Measurements from ENCODE around the gene RAB31.

The RAB31 gene

DNA sequence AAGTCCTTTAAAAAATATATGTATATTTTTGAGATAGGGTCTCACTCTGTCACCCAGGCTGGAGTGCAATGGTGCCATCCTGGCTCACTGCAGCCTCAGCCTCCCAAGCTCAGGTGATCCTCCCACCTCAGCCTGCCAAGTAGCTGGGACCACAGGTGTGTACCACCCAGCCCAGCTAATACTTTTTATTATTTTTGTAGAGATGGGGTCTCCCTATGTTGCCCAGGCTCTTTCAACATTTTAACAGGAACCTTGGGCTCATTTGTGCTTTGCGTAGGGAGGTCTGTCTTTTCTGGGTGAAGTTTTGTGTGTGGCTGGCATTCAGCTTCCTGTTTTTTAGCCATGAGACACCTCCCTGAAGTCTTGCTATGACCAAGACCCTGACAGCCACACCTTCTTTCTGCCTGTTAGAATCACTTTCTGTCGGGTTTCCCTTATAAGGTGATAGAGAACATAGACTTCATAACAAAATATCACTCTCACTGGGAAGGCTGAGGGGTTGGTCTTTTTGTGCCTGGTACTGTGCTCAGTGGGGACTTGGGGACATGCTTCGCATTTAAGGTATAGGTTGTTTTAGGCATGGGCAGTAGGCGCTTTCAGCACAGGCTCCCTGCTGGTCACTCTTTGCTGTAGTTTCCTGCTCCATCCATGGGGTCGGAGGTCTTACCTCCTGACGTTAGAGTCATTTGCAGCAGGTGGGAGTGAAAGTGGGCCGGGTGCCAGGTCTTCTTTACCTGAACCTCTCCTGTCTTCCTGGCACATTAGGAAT lies 3.4 kb downstream of the RAB31 start:
- in situ Hi-C loops (cut with MboI; ENCODE audit: low sequenced_read_pairs), result no loop called here

DNA sequence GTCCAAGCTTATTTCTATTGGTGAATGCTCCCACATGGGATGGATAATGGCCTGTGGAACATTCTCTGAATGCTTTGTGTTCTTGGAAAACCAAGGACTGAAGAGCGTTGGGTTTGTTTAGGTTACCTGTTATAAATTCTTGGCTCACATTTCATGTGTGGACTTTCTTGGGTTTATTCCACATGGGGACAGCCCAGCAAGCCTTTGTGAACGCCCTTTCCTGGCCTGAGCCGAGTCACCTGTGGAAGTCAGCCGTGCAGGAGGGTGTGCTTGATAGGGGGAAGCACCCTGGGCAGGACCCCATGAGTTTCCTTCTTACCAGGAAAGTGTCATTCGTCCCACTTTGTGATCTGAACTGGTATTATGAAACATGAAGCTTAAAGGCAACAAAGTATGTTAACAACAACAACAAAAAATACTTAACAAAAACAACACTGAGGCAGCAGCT lies 4.1 kb downstream of the RAB31 start:
- in situ Hi-C loops (cut with MboI; ENCODE audit: low sequenced_read_pairs), result no loop called here

DNA sequence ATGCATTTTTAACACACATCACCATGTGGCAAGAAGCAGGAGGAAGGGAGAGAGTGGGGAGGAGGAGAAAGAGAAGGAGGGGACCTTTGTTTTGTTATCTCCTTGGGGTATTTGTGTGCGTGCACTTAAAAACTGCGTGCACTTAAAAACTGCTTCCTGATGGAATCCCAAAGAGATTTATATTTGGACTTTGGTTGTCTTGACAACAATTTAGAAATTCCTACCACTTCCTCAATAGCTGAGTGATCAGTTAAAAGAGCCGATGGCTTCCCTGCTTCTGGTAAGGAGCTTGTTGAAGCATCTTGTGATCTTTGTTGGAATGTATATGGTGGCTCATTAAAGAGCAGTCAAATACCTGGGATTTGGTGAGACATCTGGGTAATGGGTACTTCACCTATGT lies 4.5 kb downstream of the RAB31 start:
- in situ Hi-C loops (cut with MboI; ENCODE audit: low sequenced_read_pairs), result no loop called here

DNA sequence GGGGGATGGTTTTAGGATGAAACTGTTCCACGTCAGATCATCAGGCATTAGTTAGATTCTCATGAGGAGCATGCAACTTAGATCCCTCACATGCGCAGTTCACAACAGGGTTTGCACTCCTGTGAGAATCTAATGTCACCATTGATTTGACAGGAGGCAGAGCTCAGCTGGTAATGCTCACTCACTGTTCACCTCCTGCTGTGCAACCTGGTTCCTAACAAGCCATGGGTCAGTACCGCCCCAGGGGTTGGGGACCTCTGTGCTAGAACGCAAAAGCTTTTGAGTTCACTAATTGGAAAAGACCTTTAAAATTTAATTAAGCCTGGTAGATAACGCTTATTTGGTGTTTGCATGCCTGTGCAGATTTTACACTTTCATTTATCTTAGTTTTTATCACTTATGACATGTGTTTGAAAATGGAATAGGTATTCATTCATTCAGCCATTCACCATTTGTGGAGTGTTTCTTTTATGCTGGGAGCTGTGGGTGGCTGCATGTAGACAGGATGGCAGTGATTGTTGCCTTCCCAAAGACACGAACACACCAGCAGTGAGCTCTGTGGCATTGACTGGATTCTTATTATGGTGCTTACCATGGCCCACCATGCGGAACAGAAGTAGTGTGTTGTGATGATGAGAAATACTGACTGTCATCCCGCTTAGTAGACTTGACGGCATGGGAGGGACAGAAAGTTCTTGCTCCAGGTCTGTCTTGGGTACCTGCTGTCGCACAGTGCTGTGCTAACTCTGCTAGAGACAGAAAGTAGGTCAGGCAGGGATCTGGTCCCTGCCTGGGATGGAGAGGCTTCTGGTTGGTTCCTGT lies 6.4 kb downstream of the RAB31 start:
- in situ Hi-C loops (cut with MboI; ENCODE audit: low sequenced_read_pairs), result no loop called here

DNA sequence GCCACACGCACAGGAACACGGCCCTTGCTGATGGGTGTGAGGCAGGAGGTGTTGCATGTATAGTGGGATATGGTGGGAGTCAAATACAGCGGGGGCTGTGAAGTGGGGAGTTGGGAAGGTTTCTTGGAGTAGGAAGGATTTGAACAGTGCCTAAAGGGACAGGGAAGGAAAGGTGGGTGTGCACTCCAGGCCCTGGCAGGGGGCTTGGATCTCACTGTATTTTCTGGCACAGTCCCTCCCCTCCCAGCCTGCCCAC lies 6.9 kb downstream of the RAB31 start:
- in situ Hi-C loops (cut with MboI; ENCODE audit: low sequenced_read_pairs), result no loop called here

DNA sequence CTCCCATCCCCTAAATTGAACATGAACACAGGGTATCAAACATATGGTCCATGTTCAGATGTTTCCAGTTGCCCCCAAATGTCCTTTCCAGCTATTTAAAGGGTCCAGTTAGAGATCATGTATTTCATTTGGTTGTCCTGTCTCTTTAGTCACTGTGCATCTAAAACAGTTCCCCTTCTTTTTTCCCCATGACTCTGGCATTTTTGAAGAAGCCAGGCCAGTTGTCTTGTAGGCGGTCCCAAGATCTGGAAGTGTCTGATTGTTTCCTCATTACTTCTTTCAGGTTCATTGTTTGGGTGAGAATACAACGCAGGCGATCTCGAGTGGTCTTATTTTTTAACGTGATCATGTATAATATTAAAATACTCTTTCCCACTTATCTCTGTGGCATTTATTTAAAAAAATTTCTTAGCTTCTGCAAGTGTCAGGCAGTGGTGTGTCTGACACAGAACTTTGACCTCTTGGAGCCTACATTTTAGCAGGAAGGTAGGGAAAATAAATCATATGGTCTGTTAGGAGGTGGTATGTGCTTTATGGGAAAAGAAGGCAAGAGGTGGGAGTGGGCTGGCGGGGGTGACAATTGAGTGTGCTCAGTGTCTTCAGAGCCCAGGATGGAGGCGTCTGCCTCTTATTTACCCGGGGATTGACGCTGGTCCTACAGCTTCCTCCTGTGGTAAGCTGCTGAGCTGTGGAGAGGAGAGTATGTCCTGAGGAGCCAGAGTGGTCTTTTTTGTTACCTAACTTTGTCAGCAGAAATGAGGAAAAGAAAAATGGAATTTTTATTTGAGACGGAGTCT lies 8.1 kb downstream of the RAB31 start:
- in situ Hi-C loops (cut with MboI; ENCODE audit: low sequenced_read_pairs), result no loop called here

DNA sequence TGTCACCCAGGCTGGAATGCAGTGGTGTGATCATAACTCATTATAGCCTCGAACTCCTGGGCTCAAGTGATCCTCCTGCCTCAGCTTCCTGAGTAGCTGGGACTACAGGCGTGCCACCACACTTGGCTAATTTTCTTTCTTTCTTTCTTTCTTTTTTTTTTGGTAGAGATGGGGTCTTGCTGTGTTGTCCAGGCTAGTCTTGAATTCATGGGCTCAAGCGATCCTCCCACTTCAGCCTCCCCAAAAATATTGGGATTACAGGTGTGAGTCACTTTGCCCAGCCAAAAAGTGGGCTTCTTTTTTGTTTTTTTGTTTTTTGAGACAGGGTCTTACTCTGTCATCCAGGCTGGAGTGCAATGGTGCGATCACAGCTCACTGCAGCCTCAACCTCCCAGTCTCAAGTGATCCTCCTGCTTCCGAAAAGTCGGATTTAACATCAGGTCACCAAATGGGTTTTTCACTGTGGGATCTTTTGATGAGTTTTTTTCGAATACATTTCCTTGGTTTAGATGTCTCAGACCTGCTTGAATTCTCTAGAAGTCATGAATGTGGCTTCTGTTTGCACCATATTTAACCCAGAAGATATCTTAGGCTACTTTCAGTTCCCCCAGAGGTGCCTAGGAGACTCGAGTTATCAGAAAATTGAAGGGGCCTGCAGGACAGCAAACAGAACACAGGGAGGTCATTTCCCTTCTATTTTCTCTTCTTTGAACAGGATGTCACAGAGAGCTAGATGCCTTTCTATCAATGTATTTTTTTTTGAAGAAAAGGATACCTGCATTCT lies 8.9 kb downstream of the RAB31 start:
- in situ Hi-C loops (cut with MboI; ENCODE audit: low sequenced_read_pairs), result no loop called here

DNA sequence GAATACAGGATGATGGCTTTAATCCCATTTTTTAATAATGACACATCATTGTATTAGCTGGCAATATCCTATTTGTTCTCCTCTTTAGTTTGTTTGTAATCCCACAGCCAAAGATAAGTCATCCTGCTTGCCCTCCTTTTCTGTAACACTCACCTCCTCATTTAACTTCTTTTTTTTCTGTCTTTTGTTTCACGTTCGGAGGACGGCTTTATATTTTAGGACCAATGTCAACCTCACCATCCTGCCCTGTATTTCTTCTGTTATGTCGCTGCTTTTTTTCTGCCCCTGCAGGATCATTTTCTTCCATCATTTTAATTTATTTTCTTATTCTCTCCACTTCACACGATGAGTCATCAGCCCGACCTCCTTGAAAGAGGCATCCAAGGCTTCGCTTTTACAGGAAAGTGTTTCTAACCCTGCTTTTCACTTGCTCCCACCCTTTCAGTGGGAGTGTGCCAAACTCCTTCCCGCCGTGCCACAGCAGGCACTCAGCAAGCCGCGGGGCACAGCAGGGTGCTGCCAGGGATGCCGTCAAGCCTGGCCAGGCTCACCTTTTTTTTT lies 11.4 kb downstream of the RAB31 start:
- in situ Hi-C loops (cut with MboI; ENCODE audit: low sequenced_read_pairs), result no loop called here

DNA sequence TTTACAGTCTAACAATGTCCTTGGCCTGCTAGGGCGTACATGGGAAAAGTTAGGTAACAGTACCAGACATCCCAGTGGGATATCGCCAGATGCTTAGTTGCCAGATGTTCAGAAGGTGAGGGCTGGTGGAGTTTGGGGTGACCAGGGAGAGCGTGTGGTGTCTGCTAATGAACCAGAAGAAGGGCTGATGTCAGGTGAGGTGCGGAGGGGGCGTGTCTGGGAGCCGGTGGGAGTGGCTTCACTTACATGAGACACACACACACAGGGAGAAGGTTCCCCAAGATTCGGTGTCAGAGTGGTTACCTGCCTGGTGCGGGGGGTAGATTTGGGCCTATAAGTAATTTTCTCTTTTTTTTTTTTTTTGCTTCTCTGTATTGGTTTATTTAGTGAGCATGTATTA lies 12.2 kb downstream of the RAB31 start:
- in situ Hi-C loops (cut with MboI; ENCODE audit: low sequenced_read_pairs), result no loop called here

DNA sequence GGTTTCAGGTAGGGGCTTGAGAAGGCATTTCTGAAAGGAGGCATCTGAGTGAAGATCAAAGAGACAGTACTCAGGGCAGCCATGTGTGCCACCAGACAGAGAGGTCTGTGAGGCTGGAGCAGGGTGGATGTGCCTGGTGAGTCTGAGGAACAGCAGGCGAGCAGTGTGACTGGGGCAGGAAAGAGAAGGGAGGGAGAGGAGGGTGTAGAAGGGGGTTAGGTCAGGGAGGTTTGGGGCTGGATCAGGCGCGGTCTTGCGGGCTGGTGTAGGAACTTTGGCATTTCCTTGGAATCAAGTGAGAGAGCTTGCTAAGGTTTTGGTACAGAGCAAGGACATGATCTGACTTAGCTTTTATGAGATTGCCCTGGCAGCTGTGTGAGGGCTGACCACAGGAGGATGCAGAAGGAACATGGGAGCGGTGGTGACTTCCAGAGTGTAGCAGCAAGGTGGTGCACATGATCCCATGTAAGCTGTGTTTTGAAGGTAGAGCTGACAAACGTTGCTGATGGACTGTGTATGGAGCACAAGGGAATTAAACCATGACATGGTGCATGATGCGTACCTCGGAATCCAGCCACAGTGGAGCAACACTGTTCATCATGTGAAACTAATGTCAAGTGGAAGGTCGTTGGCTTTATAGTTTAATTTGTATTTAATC lies 13.9 kb downstream of the RAB31 start:
- in situ Hi-C loops (cut with MboI; ENCODE audit: low sequenced_read_pairs), result no loop called here

DNA sequence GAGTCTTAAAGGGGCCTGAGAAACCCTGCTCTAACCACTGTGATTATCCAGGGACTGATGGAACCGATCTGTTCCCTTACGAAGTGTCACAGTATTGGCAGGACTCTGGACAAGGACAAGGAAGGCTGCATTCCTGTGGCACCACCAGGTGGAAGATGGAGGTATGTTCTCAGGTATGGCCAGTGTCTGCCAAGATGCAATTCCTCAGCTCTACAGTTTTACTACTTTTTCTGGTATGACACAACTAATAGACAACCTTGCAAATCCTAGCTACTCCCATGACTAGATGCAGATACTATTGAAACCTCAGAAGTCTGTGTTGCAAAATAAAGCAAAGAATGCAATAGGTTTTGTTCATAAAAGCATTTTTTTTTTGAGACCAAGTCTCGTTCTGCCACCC lies 14.6 kb downstream of the RAB31 start:
- in situ Hi-C loops (cut with MboI; ENCODE audit: low sequenced_read_pairs), result no loop called here

DNA sequence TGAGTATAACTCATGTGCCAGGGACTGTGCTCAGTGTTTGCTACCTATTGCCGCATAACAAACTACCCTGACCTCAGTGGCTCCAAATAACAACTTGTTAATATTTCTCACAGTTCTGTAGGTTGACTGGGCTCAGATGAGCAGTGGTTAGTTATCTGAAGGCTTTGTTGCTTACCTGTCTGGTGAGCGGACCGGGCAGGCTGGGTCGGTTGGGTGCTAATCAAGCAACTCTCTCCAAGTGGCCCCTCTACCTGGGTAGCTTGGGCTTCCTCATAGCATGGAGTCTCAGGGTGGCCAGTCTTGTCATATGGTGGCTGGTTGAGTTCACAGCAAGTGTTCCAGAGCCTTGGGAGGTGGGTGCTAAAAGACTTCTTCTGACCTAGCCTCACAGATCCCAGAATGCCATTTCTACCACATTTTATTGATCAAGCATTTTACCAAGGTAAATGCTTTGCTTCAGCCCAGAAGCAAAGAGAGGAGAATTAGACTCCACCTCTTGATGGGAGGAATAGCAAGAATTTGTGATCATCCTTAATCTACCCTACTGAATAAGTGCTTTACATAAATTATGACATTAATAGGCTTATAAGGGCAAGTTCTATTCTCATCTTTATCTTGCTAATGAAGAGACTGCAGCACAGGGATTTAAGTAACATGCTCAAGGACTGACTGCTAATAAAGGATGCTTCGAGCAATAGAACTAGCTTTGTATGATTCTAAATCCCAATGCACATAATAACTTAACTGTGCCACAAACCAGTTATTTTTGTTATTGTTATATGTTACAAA lies 16.9 kb downstream of the RAB31 start:
- in situ Hi-C loops (cut with MboI; ENCODE audit: low sequenced_read_pairs), result no loop called here

DNA sequence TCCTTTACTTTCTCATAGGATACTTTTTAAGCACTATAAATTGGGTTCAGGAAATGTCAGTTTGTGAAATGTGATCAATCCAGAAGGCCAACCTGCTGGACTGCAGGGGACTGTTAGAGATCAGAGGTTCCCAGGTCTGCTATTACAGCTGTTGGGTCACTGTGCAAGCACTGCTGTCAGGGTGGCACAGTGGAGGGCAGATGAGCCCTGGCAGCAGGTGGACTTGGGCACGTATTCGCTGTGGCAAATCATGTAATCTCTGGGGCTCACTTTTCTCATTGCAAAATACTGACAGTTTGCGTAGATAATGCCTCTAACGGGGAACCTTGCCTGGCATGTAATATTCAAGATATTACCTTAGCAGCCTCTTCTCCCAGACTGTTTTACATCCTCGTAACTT lies 18.1 kb downstream of the RAB31 start:
- in situ Hi-C loops (cut with MboI; ENCODE audit: low sequenced_read_pairs), result no loop called here

DNA sequence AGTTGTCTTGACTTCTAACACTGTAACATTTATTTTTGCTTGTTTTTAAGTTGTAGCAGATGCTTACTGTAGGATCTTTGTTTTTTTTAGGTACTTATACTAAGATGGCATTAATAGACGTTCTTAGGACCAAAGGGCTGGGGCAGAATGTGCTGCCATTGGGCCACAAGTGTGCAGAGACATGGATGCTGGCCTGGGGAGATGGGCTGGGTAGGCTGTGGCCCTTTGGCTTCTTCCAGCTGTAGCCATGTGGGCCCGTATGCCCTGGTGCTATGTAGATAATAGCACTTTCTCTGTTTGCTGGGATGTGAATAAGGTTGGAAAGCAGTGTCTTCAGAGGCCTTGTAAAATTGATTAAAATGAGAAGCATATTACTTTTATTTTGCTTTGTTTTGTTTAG lies 18.8 kb downstream of the RAB31 start:
- in situ Hi-C loops (cut with MboI; ENCODE audit: low sequenced_read_pairs), result no loop called here

DNA sequence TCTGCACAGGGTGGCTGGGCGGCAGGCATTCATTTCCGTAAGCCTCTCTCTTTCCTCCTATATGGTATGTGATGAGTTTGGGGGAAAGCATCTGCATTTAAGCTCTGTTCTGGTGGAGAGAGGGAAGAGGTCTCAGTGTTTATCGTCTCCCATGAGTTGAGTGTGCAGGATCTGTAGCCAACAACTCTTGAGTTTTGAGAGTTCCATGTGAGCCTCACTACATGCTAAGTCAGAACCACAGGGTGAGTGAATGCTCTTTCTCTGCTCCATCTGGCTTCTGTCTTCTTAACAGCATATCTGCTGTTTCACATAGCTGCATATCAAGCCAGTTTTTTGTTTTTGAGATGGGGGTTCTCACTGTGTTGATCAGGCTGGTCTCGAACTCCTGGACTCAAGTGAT lies 22.7 kb downstream of the RAB31 start:
- in situ Hi-C loops (cut with MboI; ENCODE audit: low sequenced_read_pairs), result no loop called here

DNA sequence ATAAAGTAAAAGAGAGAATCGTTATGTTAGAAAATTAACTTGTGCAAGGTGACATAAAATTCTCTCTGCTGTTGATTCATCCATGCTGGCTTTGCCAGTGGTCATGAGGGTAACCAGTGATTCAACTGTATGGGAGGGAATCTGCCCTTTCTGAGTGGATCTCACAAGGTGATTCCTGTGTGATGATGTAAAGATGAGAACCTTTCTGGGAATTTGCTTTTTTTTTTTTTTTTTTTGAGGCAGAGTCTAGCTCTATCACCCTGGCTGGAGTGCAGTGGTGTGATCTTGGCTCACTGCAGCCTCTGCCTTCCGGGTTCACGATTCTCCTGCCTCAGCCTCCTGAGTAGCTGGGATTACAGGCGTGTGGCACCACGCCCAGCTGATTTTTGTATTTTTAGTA lies 23.3 kb downstream of the RAB31 start:
- in situ Hi-C loops (cut with MboI; ENCODE audit: low sequenced_read_pairs), result no loop called here

DNA sequence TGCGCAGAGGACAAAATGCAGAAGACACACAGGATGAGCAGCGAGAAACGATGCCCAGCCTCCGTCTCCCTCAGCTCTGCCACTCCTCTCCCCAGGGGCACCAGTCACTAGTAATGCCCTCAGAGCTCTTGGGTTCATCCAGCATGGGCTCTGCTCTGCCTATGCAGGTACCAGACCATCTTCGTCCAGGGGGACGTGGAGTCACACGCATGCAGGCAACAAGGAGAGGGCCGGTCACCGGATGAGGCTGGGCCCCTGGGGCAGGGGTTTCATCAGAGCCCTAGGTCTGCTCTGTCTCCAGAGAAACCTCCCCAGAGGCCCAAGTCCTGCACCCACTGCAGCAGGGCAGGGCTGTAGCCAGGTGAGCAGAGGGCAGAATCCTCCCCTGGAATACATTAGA lies 23.9 kb downstream of the RAB31 start:
- in situ Hi-C loops (cut with MboI; ENCODE audit: low sequenced_read_pairs), result no loop called here

DNA sequence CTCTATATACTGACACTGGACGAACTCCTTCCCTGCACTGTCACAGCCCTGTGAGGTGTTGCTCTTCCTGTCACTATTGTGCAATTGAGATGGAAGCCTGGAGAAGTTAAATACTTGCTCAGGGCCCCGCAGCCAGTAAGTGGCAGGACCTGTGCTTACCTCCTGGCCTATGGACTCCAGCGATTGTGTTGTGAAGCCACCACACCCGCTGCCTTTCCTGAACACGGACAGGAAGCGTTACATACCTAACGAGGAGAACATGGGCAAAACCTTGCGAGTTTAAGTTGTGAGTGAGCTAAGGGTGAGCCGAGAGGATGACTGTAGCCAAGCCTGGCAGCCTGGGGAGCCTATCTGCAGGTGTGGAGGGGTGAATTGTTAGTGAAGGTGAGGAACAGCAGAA lies 26.1 kb downstream of the RAB31 start:
- in situ Hi-C loops (cut with MboI; ENCODE audit: low sequenced_read_pairs), result no loop called here

DNA sequence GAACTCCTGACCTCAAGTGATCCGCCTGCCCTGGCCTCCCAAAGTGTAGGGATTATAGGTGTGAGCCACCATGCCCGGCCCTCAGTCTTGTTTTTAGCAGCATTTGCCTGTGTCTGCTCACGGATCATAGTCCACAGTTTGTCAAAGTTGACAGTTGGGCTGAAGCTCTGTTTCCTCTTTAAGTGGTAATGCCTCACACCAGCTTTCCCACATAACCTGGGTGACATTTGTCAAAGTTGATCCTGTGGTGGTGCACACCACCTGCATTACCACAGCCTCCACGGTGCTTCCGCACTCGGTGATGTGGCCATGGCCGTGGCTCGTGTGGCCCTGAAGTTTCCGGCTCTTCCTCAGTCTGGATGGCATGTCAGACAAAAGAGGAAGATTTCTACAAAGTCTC lies 27.1 kb downstream of the RAB31 start:
- in situ Hi-C loops (cut with MboI; ENCODE audit: low sequenced_read_pairs), result no loop called here
